B cell (primary cell): Measurements from ENCODE around the gene MEIS2. TPM values are rescaled to one million over a fixed set of nuclear protein-coding genes. Genes with fewer than 3 reads are reported as not detected.

Experiments
- ATAC-seq: fragments of 200-7000 bp; cut with Tn5 transposase; one replicate; pipeline ENCODE4 v1.10.0; 2021; ENCODE audit warnings: low read depth, mild to moderate bottlenecking, moderate number of reproducible peaks, moderate library complexity
- CTCF ChIA-PET: fragments of 350-600 bp; sonication (Branson Sonifier 250); formaldehyde crosslinking; loops from one replicate; lab custom pipeline; 2021; ENCODE audit warnings: antibody characterized with exemption, inconsistent platforms; lab: Charles Lee
- POLR2A ChIA-PET: fragments of 350-600 bp; sonication (Branson Sonifier 250); formaldehyde crosslinking; loops from one replicate; lab custom pipeline; 2021; ENCODE audit warnings: antibody characterized with exemption; lab: Charles Lee
- DNase-seq: peaks from one replicate; pipeline ENCODE4 v3.0.0; 2013
- H2AFZ ChIP-seq: 2 replicates; pipeline ENCODE4 v1.6.1; 2012; ENCODE audit warnings: mild to moderate bottlenecking, low read depth, low read length; ENCODE audit not compliant: insufficient read depth, poor library complexity, severe bottlenecking
- H3K27ac ChIP-seq, 2 donors: 1 replicate in 1 of 2; 2 replicates in 1 of 2; pipeline ENCODE4 v1.5.1; 2012 to 2013; ENCODE audit warnings: low read length in 2 of 2, mild to moderate bottlenecking in 2 of 2, moderate library complexity in 1 of 2
- H3K27me3 ChIP-seq, 4 experiments: fragments of 200-600 bp in 1 of 4; sonication (generic) in 1 of 4; replicated peaks in 1 of 4; 1 replicate in 2 of 4; 2 replicates in 2 of 4; pipeline versions ENCODE4 v1.6.1 to v1.7.0; 2013 to 2016; ENCODE audit warnings: low read length in 3 of 4, mild to moderate bottlenecking in 2 of 4, mixed read lengths in 1 of 4, moderate library complexity in 1 of 4; ENCODE audit not compliant: insufficient read depth in 4 of 4, control insufficient read depth in 3 of 4; ENCODE audit errors: control extremely low read depth in 1 of 4
- H3K36me3 ChIP-seq, 2 experiments: replicated peaks in 1 of 2; 1 replicate in 1 of 2; 2 replicates in 1 of 2; pipeline versions ENCODE4 v1.6.1 to v1.7.1; 2013; ENCODE audit warnings: low read length in 1 of 2; ENCODE audit not compliant: insufficient read depth in 2 of 2, control insufficient read depth in 1 of 2; ENCODE audit errors: control extremely low read depth in 1 of 2, extremely low read depth in 1 of 2
- H3K4me1 ChIP-seq, 2 donors: fragments of 200-600 bp in 1 of 2; sonication (generic) in 1 of 2; 1 replicate in 1 of 2; 2 replicates in 1 of 2; pipeline versions ENCODE4 v1.5.1 to v1.6.1; 2013 to 2017; ENCODE audit warnings: low read length in 2 of 2; ENCODE audit not compliant: control insufficient read depth in 2 of 2, insufficient read depth in 2 of 2
- H3K4me2 ChIP-seq: replicated peaks from 2 replicates; pipeline ENCODE3; 2012; ENCODE audit warnings: mild to moderate bottlenecking, low read depth, low read length; ENCODE audit not compliant: poor library complexity, severe bottlenecking
- H3K4me3 ChIP-seq, 5 experiments: fragments of 200-600 bp in 1 of 5; sonication (generic) in 1 of 5; 1 replicate in 3 of 5; 2 replicates in 2 of 5; pipeline versions ENCODE4 v1.5.1 to v1.7.0; 2011 to 2016; ENCODE audit warnings: low read length in 4 of 5, mild to moderate bottlenecking in 4 of 5, low read depth in 2 of 5, control low read depth in 1 of 5, moderate library complexity in 1 of 5; ENCODE audit not compliant: insufficient read depth in 1 of 5; ENCODE audit errors: control extremely low read depth in 1 of 5, extremely low read depth in 1 of 5
- H3K79me2 ChIP-seq: fragments of 200-600 bp; sonication (generic); one replicate; pipeline ENCODE4 v1.6.0; 2016; ENCODE audit warnings: low read length; ENCODE audit not compliant: control insufficient read depth, insufficient read depth
- H3K9ac ChIP-seq: fragments of 200-600 bp; sonication (generic); 2 replicates; pipeline ENCODE4 v1.6.1; 2017; ENCODE audit warnings: mild to moderate bottlenecking, low read length, moderate library complexity
- H3K9me3 ChIP-seq, 3 donors: one replicate each; pipeline versions ENCODE4 v1.6.1 to v1.7.1; 2013; ENCODE audit warnings: low read length in 2 of 3; ENCODE audit not compliant: control insufficient read depth in 2 of 3, insufficient read depth in 1 of 3; ENCODE audit errors: control extremely low read depth in 1 of 3
- H4K20me1 ChIP-seq: 2 replicates; pipeline ENCODE4 v1.6.0; 2012; ENCODE audit warnings: mild to moderate bottlenecking, low read length; ENCODE audit not compliant: insufficient read depth, control insufficient read depth, poor library complexity, severe bottlenecking
- H3K27ac Mint-ChIP-seq: one replicate; pipeline ENCODE4 v1.8.0; 2021; ENCODE audit warnings: mixed read lengths
- H3K27me3 Mint-ChIP-seq: one replicate; pipeline ENCODE4 v1.8.0; 2021; ENCODE audit warnings: mixed read lengths
- H3K4me1 Mint-ChIP-seq: one replicate; pipeline ENCODE4 v1.8.0; 2021; ENCODE audit warnings: mixed read lengths
- H3K4me3 Mint-ChIP-seq: one replicate; pipeline ENCODE4 v1.8.0; 2021; ENCODE audit warnings: mixed read lengths
- H3K9me3 Mint-ChIP-seq: one replicate; pipeline ENCODE4 v1.8.0; 2022; ENCODE audit warnings: mixed read lengths; ENCODE audit not compliant: insufficient read depth
- CTCF ChIP-seq: fragments of 200-600 bp; IDR thresholded peaks from one replicate; pipeline ENCODE4 v1.8.0; 2022; ENCODE audit warnings: antibody characterized with exemption, mild to moderate bottlenecking
- EZH2 ChIP-seq: IDR thresholded peaks from 2 replicates; pipeline ENCODE4 v1.6.1; 2012; ENCODE audit warnings: borderline replicate concordance, low read depth, mild to moderate bottlenecking, moderate library complexity, low read length; ENCODE audit not compliant: insufficient read depth, poor library complexity, severe bottlenecking
- WGBS: methylation state at CpG from one replicate; pipeline ENCODE4 v1.1.5; 2013; ENCODE audit warnings: missing lambda C conversion rate; ENCODE audit not compliant: insufficient coverage; 5-methylcytosine and 5-hydroxymethylcytosine counted together
- intact Hi-C: fragments of 100-400 bp; cut with micrococcal nuclease; formaldehyde crosslinking; loops from one replicate; pipeline ENCODE4 v1.10.0; 2022
- polyA plus RNA-seq: library from polyadenylated mRNA; depleted of rRNA; stranded (reverse); fragments of >200 nt; gene quantifications from 2 replicates; pipeline ENCODE4 v1.2.3, GENCODE V29; 2012
- total RNA-seq, 2 donors: library from RNA; stranded (reverse); fragments of 120-200 nt in 1 of 2; gene quantifications; 1 replicate in 1 of 2; 2 replicates in 1 of 2; pipeline versions ENCODE4 v1.2.3 to v1.2.4, GENCODE V29; 2013 to 2022

Gene MEIS2
- total and polyA plus RNA-seq, 2 donors (not counting 1 experiment from before 2014, with no cell fraction given): 0.22 TPM; not detected in 1

- H3K4me1 ChIP-seq: peaks cover 21 to 34% of the 10 kb centered on the region in 2 donors
- intact Hi-C loops: loop anchor here (5.0 kb wide), 1 partner anchor 224 kb away; no protein-coding TSS in a partner anchor
- Mint-ChIP-seq H3K4me3 (no peak overlapping the region), H3K4me1 (peaks cover 27% of the 10 kb centered on the region), H3K27ac (no peak overlapping the region), H3K9me3 (peaks cover 3% of the 10 kb centered on the region), H3K27me3 (peaks cover 89% of the 10 kb centered on the region)
- WGBS: 33% methylated on average over 3 of the region's 5 CpGs
- ChIA-PET CTCF (no interaction called here), POLR2A (no interaction called here)
- H3K4me3 ChIP-seq: no peak overlapping the region
- ATAC-seq (no peak), DNase-seq (no peak)
- H3K9me3 ChIP-seq: peaks cover 5 to 39% (median 6%) of the 10 kb centered on the region in 3 donors
- no peak overlapping the region for H3K27ac ChIP-seq
- H3K9ac ChIP-seq: no peak overlapping the region
- no peak for TF ChIP-seq CTCF
- no peak for TF ChIP-seq EZH2
- H2AFZ ChIP-seq: no peak overlapping the region
- no peaks in the 10 kb centered on the region for H3K36me3 ChIP-seq
- no peak overlapping the region for H3K4me2 ChIP-seq
- H3K27me3 ChIP-seq: peaks cover 0 to 81% (median 70%) of the 10 kb centered on the region in 4 experiments
- H4K20me1 ChIP-seq: no peaks in the 10 kb centered on the region
- no peaks in the 10 kb centered on the region for H3K79me2 ChIP-seq
Measured at GRCh38 chr15:37105889-37106288, 5.5 kb upstream of the MEIS2 start.

- H3K27ac Mint-ChIP-seq: no peak overlapping the region
- no peak for TF ChIP-seq CTCF
- no peak for TF ChIP-seq EZH2
- peaks cover 25% of the 10 kb centered on the region for H3K4me1 Mint-ChIP-seq
- H3K9me3 Mint-ChIP-seq: peaks cover 3% of the 10 kb centered on the region
- no peak overlapping the region for H3K9ac ChIP-seq
- no peak overlapping the region for H2AFZ ChIP-seq
- peaks cover 0 to 80% (median 69%) of the 10 kb centered on the region in 4 experiments for H3K27me3 ChIP-seq
- peaks cover 20 to 30% of the 10 kb centered on the region in 2 donors for H3K4me1 ChIP-seq
- H3K27me3 Mint-ChIP-seq: peaks cover 87% of the 10 kb centered on the region
- no peaks in the 10 kb centered on the region for H3K36me3 ChIP-seq
- H3K9me3 ChIP-seq: peaks cover 5 to 36% (median 6%) of the 10 kb centered on the region in 3 donors
- no peak overlapping the region for H3K4me3 ChIP-seq
- intact Hi-C loops: loop anchor here (5.0 kb wide), 1 partner anchor 223 kb away; no protein-coding TSS in a partner anchor
- H4K20me1 ChIP-seq: no peaks in the 10 kb centered on the region
- no peak for DNase-seq
- no peaks in the 10 kb centered on the region for H3K79me2 ChIP-seq
- ChIA-PET POLR2A (no interaction called here), CTCF (interaction anchor here (1.2 kb wide), 1 partner anchor 28 kb away, joined by 3 read pairs; no protein-coding TSS in a partner anchor)
- H3K27ac ChIP-seq: no peak overlapping the region
- no peak overlapping the region for H3K4me3 Mint-ChIP-seq
- H3K4me2 ChIP-seq: no peak overlapping the region
- no peak for ATAC-seq
- WGBS: no CpG with 5 or more reads among the region's 2 CpGs
Measured at GRCh38 chr15:37105029-37105428, 4.7 kb upstream of the MEIS2 start.
